ENCODE data around the gene SIGLEC1.
A peak's percentile ranks its signal among the peaks of the same experiment; 100 is the strongest.

Gene SIGLEC1

DNA sequence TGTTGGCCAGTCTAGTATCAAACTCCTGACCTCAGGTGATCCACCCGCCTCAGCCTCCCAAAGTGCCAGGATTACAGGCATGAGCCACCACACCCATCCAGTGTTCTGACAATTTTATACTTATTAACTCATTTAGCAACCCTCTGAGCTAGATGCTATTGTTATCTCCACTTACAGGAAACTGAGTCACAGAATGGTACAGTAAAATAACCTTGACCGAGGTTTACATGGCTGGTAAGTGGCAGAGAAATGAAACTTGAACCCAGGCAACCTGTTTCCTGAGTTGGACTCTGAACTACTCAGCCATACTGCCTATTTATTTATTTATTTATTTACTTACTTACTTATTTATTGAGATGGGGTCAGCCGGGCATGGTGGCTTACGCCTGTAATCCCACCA lies 6.6 kb upstream of the SIGLEC1 start:
- no peak for TF ChIP-seq EZH2phosphoT487 (IDR thresholded peaks at IDR 0.05; ENCODE audit: low read length)
- TF ChIP-seq EZH2 (optimal IDR thresholded peaks at IDR 0.05; ENCODE audit: low read depth, low read length) = no peak
- TF ChIP-seq, protein P1, sequence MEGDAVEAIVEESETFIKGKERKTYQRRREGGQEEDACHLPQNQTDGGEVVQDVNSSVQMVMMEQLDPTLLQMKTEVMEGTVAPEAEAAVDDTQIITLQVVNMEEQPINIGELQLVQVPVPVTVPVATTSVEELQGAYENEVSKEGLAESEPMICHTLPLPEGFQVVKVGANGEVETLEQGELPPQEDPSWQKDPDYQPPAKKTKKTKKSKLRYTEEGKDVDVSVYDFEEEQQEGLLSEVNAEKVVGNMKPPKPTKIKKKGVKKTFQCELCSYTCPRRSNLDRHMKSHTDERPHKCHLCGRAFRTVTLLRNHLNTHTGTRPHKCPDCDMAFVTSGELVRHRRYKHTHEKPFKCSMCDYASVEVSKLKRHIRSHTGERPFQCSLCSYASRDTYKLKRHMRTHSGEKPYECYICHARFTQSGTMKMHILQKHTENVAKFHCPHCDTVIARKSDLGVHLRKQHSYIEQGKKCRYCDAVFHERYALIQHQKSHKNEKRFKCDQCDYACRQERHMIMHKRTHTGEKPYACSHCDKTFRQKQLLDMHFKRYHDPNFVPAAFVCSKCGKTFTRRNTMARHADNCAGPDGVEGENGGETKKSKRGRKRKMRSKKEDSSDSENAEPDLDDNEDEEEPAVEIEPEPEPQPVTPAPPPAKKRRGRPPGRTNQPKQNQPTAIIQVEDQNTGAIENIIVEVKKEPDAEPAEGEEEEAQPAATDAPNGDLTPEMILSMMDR (IDR thresholded peaks at IDR 0.05; ENCODE audit: low read length) = no peak
- Histone ChIP-seq H3K9me3 (replicated peaks; ENCODE audit: insufficient read depth, low read length) (no peaks in the 10 kb centered on the region), H3K36me3 (replicated peaks; ENCODE audit: insufficient read depth, low read length) (no peaks in the 10 kb centered on the region), H3K79me2 (ENCODE audit: low read length) (no peaks in the 10 kb centered on the region), H3K4me3 (ENCODE audit: low read length) (no peak overlapping the region), H2AFZ (ENCODE audit: low read length) (no peak overlapping the region), H3K9ac (ENCODE audit: low read length) (no peak overlapping the region), H4K20me1 (ENCODE audit: insufficient read depth, low read length) (no peaks in the 10 kb centered on the region), H3K9me2 (replicated peaks; ENCODE audit: insufficient read depth, low read length) (no peaks in the 10 kb centered on the region), H3K4me2 (ENCODE audit: low read depth, low read length) (no peak overlapping the region), H3K4me1 (ENCODE audit: low read length) (peaks cover 19% of the 10 kb centered on the region), H3F3A (ENCODE audit: insufficient read depth, low read length) (peaks cover 3% of the 10 kb centered on the region; the same call in 1 of the 2 replicates), H3K27ac (ENCODE audit: low read length) (no peak overlapping the region), H3K27me3 (replicated peaks; ENCODE audit: insufficient read depth, low read length) (no peaks in the 10 kb centered on the region)
- no peak for DNase-seq

DNA sequence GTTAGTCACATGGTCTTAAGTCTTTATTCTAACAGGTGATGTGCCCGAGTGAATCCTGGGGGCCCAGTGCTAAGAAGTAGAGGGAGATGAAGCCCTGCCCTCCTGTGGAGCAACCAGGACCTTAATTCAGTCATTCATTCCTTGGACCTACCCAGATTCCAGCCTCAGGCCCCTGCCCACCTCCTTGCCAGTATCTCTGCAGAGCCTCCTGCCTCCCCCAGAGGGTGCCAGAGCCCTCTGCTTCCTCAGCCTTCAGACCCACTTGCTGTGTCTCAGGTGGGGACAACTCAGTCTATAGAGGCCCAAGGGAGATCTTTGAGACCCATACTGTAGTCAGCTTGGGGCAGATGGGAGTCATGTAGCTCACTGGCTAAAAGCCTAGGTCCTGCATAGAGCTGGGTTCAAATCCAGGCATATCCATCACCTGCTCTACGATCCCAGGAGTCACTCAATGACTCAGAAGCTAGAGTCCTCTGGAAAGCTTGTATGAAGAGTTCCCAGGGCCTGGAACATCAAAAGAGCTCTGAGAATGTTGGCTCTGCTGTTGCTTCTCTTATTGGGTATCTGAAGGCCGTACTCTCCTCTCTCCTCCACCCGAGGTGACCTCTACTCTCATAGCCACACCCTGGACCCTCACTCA lies 3.9 kb upstream of the SIGLEC1 start:
- Histone ChIP-seq H3K9ac (ENCODE audit: low read length) (no peak overlapping the region), H3K4me1 (ENCODE audit: low read length) (peaks cover 24% of the 10 kb centered on the region), H4K20me1 (ENCODE audit: insufficient read depth, low read length) (no peaks in the 10 kb centered on the region), H3K27me3 (replicated peaks; ENCODE audit: insufficient read depth, low read length) (no peaks in the 10 kb centered on the region), H3K27ac (ENCODE audit: low read length) (no peak overlapping the region), H2AFZ (ENCODE audit: low read length) (no peak overlapping the region), H3K4me3 (ENCODE audit: low read length) (no peak overlapping the region), H3K4me2 (ENCODE audit: low read depth, low read length) (no peak overlapping the region), H3K36me3 (replicated peaks; ENCODE audit: insufficient read depth, low read length) (no peaks in the 10 kb centered on the region), H3K9me2 (replicated peaks; ENCODE audit: insufficient read depth, low read length) (no peaks in the 10 kb centered on the region), H3F3A (ENCODE audit: insufficient read depth, low read length) (peaks cover 3% of the 10 kb centered on the region; the same call in 1 of the 2 replicates), H3K9me3 (replicated peaks; ENCODE audit: insufficient read depth, low read length) (no peaks in the 10 kb centered on the region), H3K79me2 (ENCODE audit: low read length) (no peaks in the 10 kb centered on the region)
- DNase-seq = peak; percentile 21
- TF ChIP-seq EZH2phosphoT487 (IDR thresholded peaks at IDR 0.05; ENCODE audit: low read length) = no peak
- TF ChIP-seq EZH2 (optimal IDR thresholded peaks at IDR 0.05; ENCODE audit: low read depth, low read length) = no peak
- TF ChIP-seq, protein P1 (IDR thresholded peaks at IDR 0.05; ENCODE audit: low read length) = peak; percentile 65

DNA sequence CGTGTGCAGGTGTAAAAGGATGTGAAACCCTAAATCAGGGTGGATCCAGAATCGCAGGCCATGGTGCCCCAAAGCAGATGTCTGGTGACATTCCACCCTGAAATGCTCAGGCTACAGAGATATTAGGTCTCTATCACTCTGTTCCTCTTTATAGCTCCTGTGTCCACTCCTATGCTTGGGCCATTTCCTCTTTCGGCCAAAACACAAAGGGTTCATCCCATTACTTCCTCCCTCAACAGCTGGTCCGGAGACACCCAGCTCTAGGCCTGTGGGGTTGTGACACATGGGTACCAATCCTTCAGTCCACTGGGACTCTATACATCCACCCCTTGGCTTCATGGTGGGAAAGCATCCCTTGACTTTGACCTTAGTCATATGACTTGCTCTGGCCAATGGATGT lies 1.7 kb upstream of the SIGLEC1 start:
- 0 out of 2 replicates have a peak overlapping the region, but pooled peaks have one; percentile 31 for H3K4me2 ChIP-seq (ENCODE audit: low read depth, low read length)

More for the DNA sequence above, 1.7 kb upstream of the SIGLEC1 start:
- Histone ChIP-seq H3K9me2 (replicated peaks; ENCODE audit: insufficient read depth, low read length) (no peaks in the 10 kb centered on the region), H3K79me2 (ENCODE audit: low read length) (no peaks in the 10 kb centered on the region), H3F3A (ENCODE audit: insufficient read depth, low read length) (peaks cover 3% of the 10 kb centered on the region; the same call in 1 of the 2 replicates), H3K9ac (ENCODE audit: low read length) (no peak overlapping the region), H3K27ac (ENCODE audit: low read length) (no peak overlapping the region), H3K4me3 (ENCODE audit: low read length) (no peak overlapping the region), H3K4me1 (ENCODE audit: low read length) (peaks cover 12% of the 10 kb centered on the region), H4K20me1 (ENCODE audit: insufficient read depth, low read length) (no peaks in the 10 kb centered on the region), H3K27me3 (replicated peaks; ENCODE audit: insufficient read depth, low read length) (no peaks in the 10 kb centered on the region), H3K9me3 (replicated peaks; ENCODE audit: insufficient read depth, low read length) (no peaks in the 10 kb centered on the region), H3K36me3 (replicated peaks; ENCODE audit: insufficient read depth, low read length) (no peaks in the 10 kb centered on the region), H2AFZ (ENCODE audit: low read length) (peak overlapping the region; percentile 8; the same call in 1 of the 2 replicates)
- TF ChIP-seq EZH2 (optimal IDR thresholded peaks at IDR 0.05; ENCODE audit: low read depth, low read length) (no peak), EZH2phosphoT487 (IDR thresholded peaks at IDR 0.05; ENCODE audit: low read length) (no peak)
- TF ChIP-seq, protein P1 (IDR thresholded peaks at IDR 0.05; ENCODE audit: low read length) = no peak
- peak; percentile 37 for DNase-seq

Measured in MM.1S (cell line).